HG03175 (cell line): ENCODE results near the gene TMEM236.

Experiments
- ATAC-seq: cut with Tn5 transposase; IDR thresholded peaks from one replicate; pipeline ENCODE4 v1.9.1; 2021; ENCODE audit warnings: mild to moderate bottlenecking, moderate library complexity; ENCODE audit not compliant: unreplicated experiment

The TMEM236 gene

DNA sequence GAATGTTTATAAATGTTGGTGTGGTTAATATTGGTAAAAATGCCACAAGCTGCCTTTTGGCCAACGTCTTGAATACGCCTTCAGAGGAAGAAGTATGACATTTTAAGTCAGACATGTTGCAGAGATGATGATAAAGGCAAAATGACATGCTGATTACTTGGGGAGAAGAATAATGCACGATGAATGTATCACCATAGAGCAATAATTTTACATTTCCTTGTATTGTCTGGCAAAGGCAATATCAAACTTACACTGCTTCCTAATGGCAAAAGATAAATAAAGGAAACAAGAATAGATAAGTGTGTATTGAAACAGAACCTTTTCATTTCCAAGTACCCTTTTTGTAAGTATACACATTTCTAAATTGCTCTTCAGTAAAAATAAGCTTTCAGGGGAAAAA is 65.8 kb downstream of the TMEM236 start:
- no peak for ATAC-seq

DNA sequence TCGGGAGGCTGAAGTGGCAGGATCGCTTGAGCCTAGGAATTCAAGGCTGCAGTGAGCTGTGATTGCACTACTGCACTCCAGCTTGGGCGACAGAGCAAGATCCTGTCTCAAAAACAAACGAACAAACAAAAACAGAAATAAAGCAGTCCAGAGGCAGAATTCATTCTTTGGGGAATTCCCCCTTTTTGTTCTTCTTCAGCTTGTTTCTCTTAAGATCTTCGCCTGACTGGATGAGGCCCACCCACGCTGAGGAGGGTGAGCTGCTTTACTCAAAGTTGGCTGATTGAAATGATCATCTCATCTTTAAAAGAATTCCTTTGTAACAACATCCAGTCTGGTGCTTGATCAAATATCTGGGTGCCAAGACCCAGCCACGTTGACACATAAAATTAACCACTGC is 67.8 kb downstream of the TMEM236 start:
- no peak for ATAC-seq

DNA sequence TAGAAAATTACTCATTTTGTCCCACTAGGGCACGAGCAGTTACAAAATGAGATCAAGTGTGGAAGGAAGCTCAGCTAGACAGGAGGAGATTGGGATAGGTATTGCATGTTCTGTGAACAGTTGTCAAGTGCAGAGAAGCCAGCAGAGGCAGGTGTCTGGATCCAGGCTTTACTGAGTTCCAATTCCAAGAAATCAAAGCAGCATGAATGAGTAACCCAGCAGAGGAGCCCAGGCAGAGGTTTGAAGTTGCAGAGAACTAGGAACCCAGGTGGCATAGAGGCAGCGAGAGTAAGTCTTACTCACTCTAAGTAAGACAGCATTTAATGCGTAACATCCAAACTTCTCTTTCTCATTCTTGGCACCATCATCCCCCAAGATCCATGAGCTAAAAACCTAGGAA is 68.9 kb downstream of the TMEM236 start:
- no peak for ATAC-seq

DNA sequence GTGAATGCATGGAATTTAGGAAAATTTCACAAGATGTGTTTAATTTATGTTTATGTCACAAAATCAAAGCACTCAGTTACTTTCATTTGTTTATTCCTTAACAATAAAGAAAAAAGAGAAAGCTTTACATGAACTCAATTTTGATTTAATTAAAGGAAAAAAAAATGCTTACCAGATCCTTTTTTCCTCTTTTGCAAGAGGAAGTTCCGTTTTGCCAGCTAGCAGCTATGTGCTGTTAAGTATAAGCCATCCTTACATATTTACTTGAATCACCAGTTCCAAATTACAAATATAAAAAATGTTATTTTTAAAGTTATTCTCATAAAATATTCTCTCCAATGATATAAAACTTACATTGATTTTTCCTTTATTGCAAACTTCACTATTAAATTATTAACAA is 69.9 kb downstream of the TMEM236 start:
- no peak for ATAC-seq

DNA sequence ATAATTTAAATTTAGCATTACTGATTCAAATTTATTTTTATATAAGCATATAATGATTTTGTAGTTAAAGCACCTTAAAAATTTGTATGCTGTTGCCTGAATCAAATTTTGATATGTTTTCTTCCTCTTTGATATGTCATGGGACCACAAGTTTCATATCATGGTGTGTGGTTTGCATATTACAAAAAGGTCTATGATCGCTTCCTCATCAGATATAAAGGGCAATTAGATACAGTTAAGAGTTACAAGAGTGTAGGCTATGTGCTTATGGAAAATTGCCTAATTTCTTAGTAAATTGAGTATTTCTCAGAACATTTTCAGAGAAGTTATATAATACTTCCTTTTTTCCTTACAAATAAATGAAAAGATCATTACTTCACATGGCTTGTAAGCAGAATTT is 79.3 kb downstream of the TMEM236 start:
- no peak for ATAC-seq

DNA sequence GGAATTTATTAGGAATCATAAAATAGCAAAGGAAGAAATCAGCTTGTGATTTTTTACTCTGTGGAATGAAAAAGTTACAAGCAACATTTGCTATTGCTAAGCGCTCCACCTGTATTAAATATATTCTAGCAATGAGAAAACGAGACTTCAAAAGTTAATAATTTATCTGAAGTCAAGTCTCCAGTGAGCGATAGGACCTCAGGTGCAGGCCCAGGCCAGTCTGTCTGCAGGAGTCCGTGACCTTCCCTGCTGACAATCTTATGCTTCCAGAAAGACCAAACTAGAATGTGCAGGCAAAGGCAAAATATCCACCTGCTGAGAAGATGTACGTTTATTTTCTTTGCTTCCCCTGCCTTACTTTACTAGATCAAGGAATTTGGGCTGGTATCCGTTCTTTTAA is 79.9 kb downstream of the TMEM236 start:
- no peak for ATAC-seq

DNA sequence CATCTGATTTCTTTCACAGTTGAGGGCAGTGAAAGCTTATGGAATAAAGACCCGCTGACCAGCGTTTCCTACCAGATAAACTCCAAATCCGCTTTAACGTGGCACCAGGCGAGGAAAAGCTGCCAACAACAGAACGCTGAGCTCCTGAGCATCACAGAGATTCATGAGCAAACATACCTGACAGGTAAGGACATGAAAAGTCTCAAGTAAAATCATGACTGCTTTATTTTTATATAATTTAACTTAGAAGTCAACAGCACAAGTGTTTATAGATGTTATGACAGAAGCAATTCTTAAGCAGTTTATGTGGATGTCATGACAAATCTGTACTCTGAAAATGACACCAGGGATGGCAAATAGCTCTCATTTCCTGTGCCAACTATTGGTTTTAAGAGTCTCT is 81.7 kb downstream of the TMEM236 start:
- no peak for ATAC-seq

DNA sequence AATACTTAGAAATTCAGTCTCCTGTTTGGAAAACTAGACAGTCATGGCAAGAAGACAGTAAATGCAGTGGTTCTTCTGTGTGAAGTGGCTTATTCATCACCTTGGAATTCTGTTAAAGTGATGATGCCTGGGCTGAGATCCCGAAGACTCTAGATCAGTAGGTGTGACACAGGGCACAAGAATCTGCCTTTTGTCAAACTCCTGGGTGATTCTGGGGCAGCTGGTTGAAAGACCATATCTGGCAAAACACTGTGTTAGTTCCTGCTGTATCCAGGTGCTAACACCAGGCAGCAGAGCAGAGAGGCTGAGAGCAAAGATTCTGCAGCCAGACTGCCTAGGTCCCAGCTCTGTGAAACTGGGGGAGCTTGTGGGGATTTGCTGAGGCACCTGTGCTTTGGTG is 83.7 kb downstream of the TMEM236 start:
- no peak for ATAC-seq

DNA sequence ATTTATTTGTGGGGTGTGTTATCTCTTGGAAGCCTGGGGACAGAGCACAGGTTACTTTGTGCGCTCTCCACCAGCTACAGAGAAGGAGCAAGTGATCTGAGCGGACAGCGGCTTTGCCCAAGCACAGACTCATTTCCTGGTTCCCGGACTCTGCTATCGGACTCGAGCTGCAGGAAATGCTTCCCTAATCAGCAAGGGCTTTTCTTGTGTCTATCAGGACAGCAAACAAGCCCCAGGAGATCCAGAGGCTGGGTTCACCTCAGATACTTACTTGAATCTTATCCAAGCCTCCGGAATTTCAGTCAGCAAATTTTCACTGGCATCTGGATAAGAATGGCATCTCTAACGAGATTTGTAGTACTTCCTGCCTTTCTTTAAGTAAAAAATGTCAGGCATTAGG is 84.9 kb downstream of the TMEM236 start:
- ATAC-seq, result no peak

DNA sequence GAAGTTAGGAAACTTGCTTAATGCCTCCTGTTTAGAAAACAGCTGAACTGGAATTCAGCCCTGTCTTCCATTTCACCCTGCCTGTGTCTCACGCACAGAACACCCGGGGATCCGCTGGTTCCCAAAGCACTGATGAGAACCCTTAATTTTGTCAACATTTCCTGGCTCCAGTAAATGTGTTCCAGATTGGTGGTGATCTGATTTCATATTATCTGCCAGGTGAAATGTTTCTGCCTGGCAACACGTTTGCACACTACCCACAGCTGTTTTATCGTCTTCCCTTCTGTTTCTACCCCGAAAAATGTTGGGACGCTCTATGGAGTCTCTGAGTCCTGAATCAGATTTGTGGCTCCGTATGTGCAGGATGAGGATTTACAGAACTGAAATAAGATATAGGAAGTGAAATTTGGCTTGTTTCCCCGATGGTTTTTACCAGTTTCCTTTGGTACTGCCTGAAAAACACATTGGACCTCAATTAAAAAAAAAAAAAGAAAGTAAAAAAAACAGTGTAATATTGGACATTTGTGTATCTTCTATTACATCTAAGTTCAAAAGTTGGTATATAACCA is 86.2 kb downstream of the TMEM236 start:
- ATAC-seq, result no peak

DNA sequence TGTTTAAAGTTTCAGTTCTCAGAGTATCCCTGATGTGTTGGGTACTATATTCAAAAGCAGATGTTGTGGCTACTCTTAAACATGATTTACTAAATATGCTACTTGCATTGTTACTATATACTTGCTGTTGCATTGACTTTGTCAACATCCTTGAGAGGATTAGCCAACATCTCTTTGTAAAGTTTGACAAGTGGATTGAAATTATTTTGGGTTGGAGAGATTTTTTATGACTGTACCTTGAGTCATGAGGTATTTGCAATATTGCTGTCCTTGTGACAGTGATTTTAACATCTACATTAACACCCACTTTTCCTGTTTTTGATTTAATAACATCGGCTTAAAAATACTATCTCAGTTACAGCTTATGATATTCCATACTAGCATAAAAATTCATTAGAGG is 89.0 kb downstream of the TMEM236 start:
- no peak for ATAC-seq

DNA sequence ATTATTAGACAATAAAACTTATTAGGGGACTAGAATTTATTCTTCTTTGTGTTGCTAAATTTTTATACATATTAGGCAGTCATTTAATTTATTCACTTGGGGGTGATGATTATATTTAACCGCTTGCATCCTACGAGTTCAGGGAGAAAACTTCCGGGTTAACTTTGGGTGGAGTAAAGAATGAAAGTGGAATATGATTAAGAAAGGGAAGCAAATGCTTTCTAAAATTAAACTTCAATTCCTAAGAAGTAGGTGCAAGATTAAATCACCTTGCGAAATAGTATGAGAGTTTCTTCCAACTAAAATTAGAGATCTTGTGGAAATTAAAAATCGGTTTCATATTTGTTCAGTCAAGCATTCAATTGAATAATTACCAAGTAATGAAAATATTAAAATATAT is 90.6 kb downstream of the TMEM236 start:
- ATAC-seq, result no peak

DNA sequence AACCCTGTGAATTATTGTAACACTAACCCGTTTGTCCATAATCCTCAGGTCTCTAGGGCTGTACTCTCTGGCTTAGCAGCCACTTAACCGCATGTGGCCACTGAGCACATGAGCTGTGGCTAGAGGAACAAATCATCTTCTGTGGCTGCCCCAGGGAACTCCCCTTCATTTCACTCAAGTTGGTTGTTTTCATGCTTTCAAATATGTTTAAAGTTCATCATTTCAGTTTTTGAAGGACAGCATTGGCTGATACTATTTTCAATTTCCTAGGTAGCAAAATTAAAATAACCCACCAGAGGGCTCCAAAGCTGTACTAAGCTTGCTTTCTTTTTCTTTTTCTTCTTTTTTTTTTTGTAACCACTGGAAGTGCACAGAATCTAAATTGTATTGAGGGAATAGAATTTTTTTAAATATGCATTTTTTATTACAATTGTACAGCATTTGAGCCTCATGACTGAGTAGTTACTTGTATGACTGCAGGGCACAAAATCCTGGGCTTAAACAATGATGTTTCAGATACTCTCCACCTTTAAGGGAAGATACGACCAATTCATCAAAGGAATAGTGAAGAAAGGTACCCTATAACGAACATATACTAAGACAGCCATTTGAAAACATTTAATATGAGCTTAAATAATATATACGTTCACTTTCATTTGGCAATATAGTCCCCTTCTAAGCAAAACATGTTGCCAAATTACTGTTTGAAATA is 95.7 kb downstream of the TMEM236 start:
- no peak for ATAC-seq

DNA sequence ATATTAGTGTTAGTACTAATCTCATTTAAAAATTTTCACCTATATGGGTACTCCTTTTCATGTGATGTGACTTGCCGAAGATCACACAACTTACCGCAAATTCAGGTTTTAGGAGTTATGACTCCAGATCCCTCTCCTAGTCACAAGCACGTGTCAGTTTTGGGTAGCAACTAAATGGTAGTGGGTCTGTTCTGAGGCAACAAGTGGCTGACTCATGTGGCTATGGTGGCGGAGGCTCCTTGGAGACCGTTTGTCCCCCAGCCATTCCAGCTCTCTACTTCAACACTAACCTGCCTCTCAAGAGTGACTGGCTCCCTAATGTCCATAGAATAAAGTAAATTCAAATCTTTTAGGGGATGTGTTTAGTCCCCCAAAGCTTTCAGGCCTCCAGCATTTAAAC is 96.6 kb downstream of the TMEM236 start:
- ATAC-seq, result no peak
